H1 (cell line): ENCODE measurements around the gene RAD54L. TPM values are rescaled to one million over a fixed set of nuclear protein-coding genes. Genes with fewer than 3 reads are reported as not detected.

Source experiments
- CTCF ChIA-PET: fragments of 300-600 bp; sonication (Branson Sonifier 250); formaldehyde crosslinking; loops from one replicate; lab custom pipeline; 2021; ENCODE audit not compliant: partially characterized antibody; lab: Charles Lee
- POLR2A ChIA-PET: fragments of 300-600 bp; sonication (Branson Sonifier 250); formaldehyde crosslinking; loops from one replicate; lab custom pipeline; 2021; ENCODE audit warnings: inconsistent platforms; ENCODE audit not compliant: partially characterized antibody; lab: Charles Lee
- DNase-seq, 2 experiments: peaks; one replicate each; pipeline versions ENCODE4 v3.0.0 to v3.0.0-alpha.2; 2010 to 2022; ENCODE audit warnings: low spot score in 2 of 2, low read depth in 1 of 2, mixed read lengths in 1 of 2
- FAIRE-seq: peaks from 2 replicates; lab custom pipeline; 2011; peaks lifted over from hg19 to GRCh38; lab: Jason Lieb, UNC
- H2AFZ ChIP-seq: 2 replicates; pipeline ENCODE4 v1.8.1; 2012; ENCODE audit warnings: low read length, inconsistent platforms
- H2AK5ac ChIP-seq: 2 replicates; pipeline ENCODE4 v1.6.1; 2013; ENCODE audit warnings: low read depth, low read length
- H2BK120ac ChIP-seq: replicated peaks from 2 replicates; pipeline ENCODE3; 2013; ENCODE audit warnings: low read depth, low read length, inconsistent platforms
- H2BK12ac ChIP-seq: 2 replicates; pipeline ENCODE4 v1.6.1; 2013; ENCODE audit warnings: low read depth, low read length
- H2BK15ac ChIP-seq: 2 replicates; pipeline ENCODE4 v1.6.1; 2013; ENCODE audit warnings: low read length
- H2BK20ac ChIP-seq: 2 replicates; pipeline ENCODE4 v1.6.1; 2013; ENCODE audit warnings: low read length
- H2BK5ac ChIP-seq: 2 replicates; pipeline ENCODE4 v1.6.1; 2013; ENCODE audit warnings: low read depth, low read length
- H3K14ac ChIP-seq: 2 replicates; pipeline ENCODE4 v1.6.1; 2013; ENCODE audit warnings: inconsistent platforms; ENCODE audit not compliant: insufficient read length
- H3K18ac ChIP-seq: 2 replicates; pipeline ENCODE4 v1.6.1; 2013; ENCODE audit warnings: low read length; ENCODE audit errors: extremely low read depth
- H3K23ac ChIP-seq: 2 replicates; pipeline ENCODE4 v1.6.1; 2013; ENCODE audit warnings: inconsistent platforms; ENCODE audit not compliant: insufficient read length
- H3K23me2 ChIP-seq: 2 replicates; pipeline ENCODE4 v1.6.1; 2013; ENCODE audit warnings: low read depth, low read length
- H3K27ac ChIP-seq: 2 replicates; pipeline ENCODE4 v1.6.1; 2011; ENCODE audit warnings: low read depth, low read length, inconsistent platforms
- H3K27me3 ChIP-seq, 4 experiments: replicated peaks in 1 of 4; 1 replicate in 1 of 4; 2 replicates in 3 of 4; pipeline versions ENCODE4 v1.6.1 to v1.8.1; 2011 to 2013; ENCODE audit warnings: low read length in 3 of 4, mild to moderate bottlenecking in 3 of 4, inconsistent platforms in 2 of 4, mixed read lengths in 2 of 4, moderate library complexity in 1 of 4; ENCODE audit not compliant: control insufficient read depth in 3 of 4, insufficient read depth in 3 of 4; ENCODE audit errors: extremely low read depth in 1 of 4
- H3K36me3 ChIP-seq, 4 experiments: 2 replicates each; pipeline versions ENCODE4 v1.6.1 to v1.8.1; 2011 to 2013; ENCODE audit warnings: mild to moderate bottlenecking in 4 of 4, low read length in 3 of 4, moderate library complexity in 2 of 4, control low read depth in 1 of 4, inconsistent platforms in 1 of 4; ENCODE audit not compliant: insufficient read depth in 4 of 4, control insufficient read depth in 2 of 4
- H3K4ac ChIP-seq: replicated peaks from 2 replicates; pipeline ENCODE3; 2013; ENCODE audit warnings: low read length, low read depth, mixed read lengths, inconsistent platforms; ENCODE audit not compliant: insufficient read length
- H3K4me1 ChIP-seq, 4 experiments: replicated peaks in 1 of 4; 1 replicate in 1 of 4; 2 replicates in 3 of 4; pipeline versions ENCODE4 v1.6.1 to v1.8.1; 2011 to 2013; ENCODE audit warnings: low read length in 3 of 4, inconsistent platforms in 2 of 4, mixed read lengths in 1 of 4; ENCODE audit not compliant: insufficient read depth in 4 of 4, control insufficient read depth in 3 of 4
- H3K4me2 ChIP-seq, 2 experiments: 2 replicates each; pipeline versions ENCODE4 v1.6.1 to v1.8.1; 2011 to 2013; ENCODE audit warnings: low read depth in 2 of 2, low read length in 2 of 2, control low read depth in 1 of 2, inconsistent platforms in 1 of 2, mild to moderate bottlenecking in 1 of 2; ENCODE audit not compliant: insufficient read depth in 1 of 2
- H3K4me3 ChIP-seq, 4 experiments: fragments of 200-600, 300-600 bp in 1 of 4; sonication (generic), shearing (Covaris generic), sonication (Bioruptor Twin) in 1 of 4; 2 replicates each; pipeline versions ENCODE4 v1.5.1 to v1.8.1; 2011 to 2016; ENCODE audit warnings: low read length in 4 of 4, low read depth in 3 of 4, control low read depth in 2 of 4, inconsistent platforms in 2 of 4, mild to moderate bottlenecking in 2 of 4, mixed read lengths in 1 of 4, moderate library complexity in 1 of 4; ENCODE audit not compliant: insufficient read depth in 2 of 4; ENCODE audit errors: extremely low read depth in 1 of 4
- H3K56ac ChIP-seq: replicated peaks from 2 replicates; pipeline ENCODE3; 2013; ENCODE audit warnings: low read depth, mild to moderate bottlenecking, mixed read lengths, low read length, inconsistent platforms; ENCODE audit not compliant: insufficient read length
- H3K79me1 ChIP-seq: 2 replicates; pipeline ENCODE4 v1.6.1; 2013; ENCODE audit warnings: low read depth, low read length, control low read depth
- H3K79me2 ChIP-seq, 2 experiments: 2 replicates each; pipeline versions ENCODE4 v1.6.1 to v1.8.1; 2012 to 2013; ENCODE audit warnings: low read length in 2 of 2, mild to moderate bottlenecking in 2 of 2, inconsistent platforms in 1 of 2; ENCODE audit not compliant: insufficient read depth in 2 of 2, control insufficient read depth in 1 of 2
- H3K9ac ChIP-seq, 4 experiments: replicated peaks in 1 of 4; 1 replicate in 1 of 4; 2 replicates in 3 of 4; pipeline versions ENCODE4 v1.6.1 to v1.8.1; 2011 to 2013; ENCODE audit warnings: low read depth in 3 of 4, low read length in 3 of 4, control low read depth in 2 of 4, mild to moderate bottlenecking in 2 of 4, moderate library complexity in 2 of 4, inconsistent platforms in 1 of 4; ENCODE audit errors: extremely low read depth in 1 of 4
- H3K9me3 ChIP-seq, 2 experiments: 2 replicates each; pipeline versions ENCODE4 v1.6.1 to v1.8.1; 2012 to 2013; ENCODE audit warnings: mild to moderate bottlenecking in 2 of 2, moderate library complexity in 2 of 2, control low read depth in 1 of 2, inconsistent platforms in 1 of 2, low read depth in 1 of 2, low read length in 1 of 2, mixed read lengths in 1 of 2; ENCODE audit not compliant: insufficient read depth in 2 of 2
- H4K20me1 ChIP-seq, 2 experiments: replicated peaks in 1 of 2; 2 replicates each; pipeline versions ENCODE3 to v1.8.1; 2011 to 2013; ENCODE audit warnings: inconsistent platforms in 2 of 2, low read length in 2 of 2, mild to moderate bottlenecking in 1 of 2; ENCODE audit not compliant: insufficient read depth in 2 of 2, control insufficient read depth in 1 of 2
- H4K5ac ChIP-seq: 2 replicates; pipeline ENCODE4 v1.6.1; 2013; ENCODE audit warnings: low read length, low read depth, mixed read lengths, inconsistent platforms; ENCODE audit not compliant: insufficient read length
- H4K8ac ChIP-seq: 2 replicates; pipeline ENCODE4 v1.8.0; 2013; ENCODE audit warnings: mild to moderate bottlenecking, moderate library complexity, low read length, inconsistent platforms; ENCODE audit not compliant: insufficient read depth; ENCODE audit errors: extremely low read depth
- H4K91ac ChIP-seq: replicated peaks from 2 replicates; pipeline ENCODE3; 2013; ENCODE audit warnings: low read length, mixed read lengths, inconsistent platforms; ENCODE audit not compliant: insufficient read length
- HDAC6 ChIP-seq: IDR thresholded peaks from one replicate; pipeline ENCODE4 v1.7.1; 2012; ENCODE audit warnings: low read depth, mild to moderate bottlenecking, inconsistent platforms, low read length, moderate library complexity
- POLR2AphosphoS5 ChIP-seq: IDR thresholded peaks from 2 replicates; pipeline ENCODE4 v1.6.1; 2011; ENCODE audit warnings: low read depth, low read length
- SP1 ChIP-seq: IDR thresholded peaks from 2 replicates; pipeline ENCODE4 v1.6.1; 2011; ENCODE audit warnings: low read depth, low read length
- WGBS, 2 experiments: shearing (Covaris generic) in 1 of 2; methylation state at CpG; one replicate each; pipeline versions ENCODE4 v1.1.6 to v1.1.7; 2013 to 2015; ENCODE audit warnings: low lambda C conversion rate in 2 of 2, mixed read lengths in 2 of 2, inconsistent platforms in 1 of 2, low coverage in 1 of 2, missing lambda C conversion rate in 1 of 2; ENCODE audit not compliant: insufficient replicate concordance in 2 of 2, insufficient coverage in 1 of 2, insufficient read length in 1 of 2; ENCODE audit errors: extremely low coverage in 1 of 2, missing lambda C conversion rate in 1 of 2; 5-methylcytosine and 5-hydroxymethylcytosine counted together
- polyA plus RNA-seq, 7 experiments: library from polyadenylated mRNA; depleted of rRNA in 3 of 7; stranded (reverse) in 5 of 7; unstranded in 2 of 7; fragments of >200 nt in 5 of 7; fragments of 200-250 nt in 2 of 7; gene quantifications; 1 replicate in 5 of 7; 2 replicates in 1 of 7; 4 replicates in 1 of 7; pipeline versions ENCODE4 v1.2.1 to v1.2.3, GENCODE V29; 2011 to 2013; ENCODE audit warnings: missing spikeins in 2 of 7, mixed read lengths in 2 of 7
- total RNA-seq: library from RNA; stranded (reverse); fragmentation: NEBNext Ultra II Directional; extraction: Animal tissue kit (Norgen Biotek cat#: 25700); gene quantifications from 2 replicates; pipeline ENCODE4 v1.2.1, GENCODE V29; 2021
- TF ChIP-seq, protein P1 (sequence below): IDR thresholded peaks from 2 replicates; pipeline ENCODE4 v1.6.1; 2012; ENCODE audit warnings: low read length, inconsistent platforms

Gene RAD54L
- total and polyA plus RNA-seq, 2 of the 8 experiments (the other 6 are each of a cell fraction or from before 2014, with no cell fraction given) = 43.5 to 50.3 TPM

DNA sequence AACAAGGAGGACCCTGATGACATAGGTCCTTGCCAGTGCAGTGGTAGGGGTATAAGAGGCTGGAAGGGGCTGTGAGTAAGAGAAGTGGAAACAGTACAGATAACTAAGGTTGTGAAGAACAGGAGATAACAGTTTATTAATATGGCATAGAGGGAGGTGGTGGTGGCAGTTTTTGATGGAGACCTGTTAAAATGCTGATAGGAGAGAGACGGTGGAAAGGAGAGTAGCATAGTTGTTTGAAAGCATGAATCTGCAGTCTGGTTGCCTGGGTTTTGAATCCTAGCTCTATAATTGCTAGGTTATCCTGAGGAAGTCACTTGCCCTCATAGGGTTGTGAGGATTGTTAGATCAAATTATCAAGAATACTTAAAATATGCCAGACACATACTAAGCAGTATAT, 36.5 kb downstream of the RAD54L start:
- no peak overlapping the region for H3K27ac ChIP-seq
- POLR2A ChIA-PET = interaction anchor here (0.5 to 33.1 kb wide), 8 partner anchors 4 to 153 kb away, joined by 3 to 689 read pairs (median 10); partner anchors contain the start of genes LRRC41 and UQCRH

More for the DNA sequence above, 36.5 kb downstream of the RAD54L start:
- H3K56ac ChIP-seq = no peak overlapping the region
- peaks cover 9 to 46% (median 22%) of the 10 kb centered on the region in 4 experiments for H3K36me3 ChIP-seq
- no peak overlapping the region for H4K91ac ChIP-seq
- no peak overlapping the region for H2BK120ac ChIP-seq
- H3K27me3 ChIP-seq = no peaks in the 10 kb centered on the region
- no peak overlapping the region for H3K23ac ChIP-seq
- H3K79me2 ChIP-seq = no peaks in the 10 kb centered on the region
- WGBS, 2 experiments = 95% methylated on average over 1 of the region's 1 CpG; no CpG with 5 or more reads in 1 of the 2 experiments
- H3K9ac ChIP-seq = no peak overlapping the region
- H2BK12ac ChIP-seq = no peak overlapping the region
- H3K23me2 ChIP-seq = no peaks in the 10 kb centered on the region
- H3K18ac ChIP-seq = no peak overlapping the region
- H2BK5ac ChIP-seq = no peak overlapping the region
- no peak overlapping the region for H4K5ac ChIP-seq
- H3K4ac ChIP-seq = no peak overlapping the region
- H3K4me1 ChIP-seq = no peaks in the 10 kb centered on the region; a peak in 1 of 7 replicates
- H2AFZ ChIP-seq = no peak overlapping the region
- H3K79me1 ChIP-seq = no peaks in the 10 kb centered on the region
- no peak overlapping the region for H4K8ac ChIP-seq
- no peak overlapping the region for H2BK20ac ChIP-seq
- TF ChIP-seq SP1 = no peak
- TF ChIP-seq, protein P1, sequence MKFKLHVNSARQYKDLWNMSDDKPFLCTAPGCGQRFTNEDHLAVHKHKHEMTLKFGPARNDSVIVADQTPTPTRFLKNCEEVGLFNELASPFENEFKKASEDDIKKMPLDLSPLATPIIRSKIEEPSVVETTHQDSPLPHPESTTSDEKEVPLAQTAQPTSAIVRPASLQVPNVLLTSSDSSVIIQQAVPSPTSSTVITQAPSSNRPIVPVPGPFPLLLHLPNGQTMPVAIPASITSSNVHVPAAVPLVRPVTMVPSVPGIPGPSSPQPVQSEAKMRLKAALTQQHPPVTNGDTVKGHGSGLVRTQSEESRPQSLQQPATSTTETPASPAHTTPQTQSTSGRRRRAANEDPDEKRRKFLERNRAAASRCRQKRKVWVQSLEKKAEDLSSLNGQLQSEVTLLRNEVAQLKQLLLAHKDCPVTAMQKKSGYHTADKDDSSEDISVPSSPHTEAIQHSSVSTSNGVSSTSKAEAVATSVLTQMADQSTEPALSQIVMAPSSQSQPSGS = no peak
- TF ChIP-seq POLR2AphosphoS5 = 0 out of 2 replicates have a peak, but pooled peaks have one; percentile 22
- no peak for TF ChIP-seq HDAC6
- H3K9me3 ChIP-seq = no peaks in the 10 kb centered on the region
- no peak overlapping the region for H3K4me3 ChIP-seq
- H2BK15ac ChIP-seq = no peak overlapping the region
- H3K4me2 ChIP-seq = no peak overlapping the region
- no peak for DNase-seq
- no peak for FAIRE-seq
- H4K20me1 ChIP-seq = peaks cover 0 to 2% of the 10 kb centered on the region in 2 experiments
- no peak overlapping the region for H2AK5ac ChIP-seq
- H3K14ac ChIP-seq = no peak overlapping the region
- CTCF ChIA-PET = interaction anchor here (0.8 to 1.6 kb wide), 2 partner anchors 8 to 10 kb away, joined by 3 to 4 read pairs; no protein-coding TSS in a partner anchor
